ENCODE data around the gene MED13L.

MED13L gene

GRCh38 chr12:116152268-116152667 is 125.2 kb downstream of the MED13L start:
- H3K9ac ChIP-seq (ENCODE audit: low read length): no peak overlapping the region
- H2AFZ ChIP-seq (ENCODE audit: low read depth, low read length, severe bottlenecking): no peak overlapping the region
- no peaks in the 10 kb centered on the region for H3F3A ChIP-seq (ENCODE audit: insufficient read depth)
- no peaks in the 10 kb centered on the region for H3K27me3 ChIP-seq (ENCODE audit: low read length)
- H3K27ac ChIP-seq (ENCODE audit: low read depth, low read length): no peak overlapping the region
- no peaks in the 10 kb centered on the region for H3K9me3 ChIP-seq (ENCODE audit: insufficient read depth, low read length)
- TF ChIP-seq EZH2phosphoT487 (conservative IDR thresholded peaks at IDR 0.05; ENCODE audit: low read length) (no peak), CTCF (IDR thresholded peaks at IDR 0.05; ENCODE audit: insufficient read depth, low read length, poor library complexity, severe bottlenecking) (no peak)
- no peaks in the 10 kb centered on the region for H3K36me3 ChIP-seq (ENCODE audit: low read length)
- H4K20me1 ChIP-seq (ENCODE audit: low read depth, low read length): peaks cover 14% of the 10 kb centered on the region
- no peak overlapping the region for H3K4me2 ChIP-seq (ENCODE audit: low read depth, low read length, poor library complexity, severe bottlenecking)
- no peaks in the 10 kb centered on the region for H3K9me2 ChIP-seq (replicated peaks; ENCODE audit: insufficient read depth, low read length)
- H3K79me2 ChIP-seq (ENCODE audit: insufficient read depth, low read length): no peaks in the 10 kb centered on the region
- H3K4me3 ChIP-seq (ENCODE audit: insufficient read depth, low read length, poor library complexity, severe bottlenecking): no peak overlapping the region

- Histone ChIP-seq H3K4me2 (ENCODE audit: low read depth, low read length, poor library complexity, severe bottlenecking) (no peak overlapping the region), H3K79me2 (ENCODE audit: insufficient read depth, low read length) (no peaks in the 10 kb centered on the region), H3K27ac (ENCODE audit: low read depth, low read length) (no peak overlapping the region), H2AFZ (ENCODE audit: low read depth, low read length, severe bottlenecking) (no peak overlapping the region), H3K9me3 (ENCODE audit: insufficient read depth, low read length) (no peaks in the 10 kb centered on the region), H3K36me3 (ENCODE audit: low read length) (no peaks in the 10 kb centered on the region), H3K27me3 (ENCODE audit: low read length) (no peaks in the 10 kb centered on the region), H3F3A (ENCODE audit: insufficient read depth) (no peaks in the 10 kb centered on the region), H3K9me2 (replicated peaks; ENCODE audit: insufficient read depth, low read length) (no peaks in the 10 kb centered on the region), H4K20me1 (ENCODE audit: low read depth, low read length) (peaks cover 9% of the 10 kb centered on the region), H3K4me3 (ENCODE audit: insufficient read depth, low read length, poor library complexity, severe bottlenecking) (no peak overlapping the region), H3K9ac (ENCODE audit: low read length) (no peak overlapping the region)
- TF ChIP-seq CTCF (IDR thresholded peaks at IDR 0.05; ENCODE audit: insufficient read depth, low read length, poor library complexity, severe bottlenecking) (no peak), EZH2phosphoT487 (conservative IDR thresholded peaks at IDR 0.05; ENCODE audit: low read length) (no peak)
Observed at GRCh38 chr12:116150452-116150851, 127.0 kb downstream of the MED13L start.

GRCh38 chr12:116150001-116150400 is 127.5 kb downstream of the MED13L start:
- Histone ChIP-seq H4K20me1 (ENCODE audit: low read depth, low read length) (peaks cover 9% of the 10 kb centered on the region), H3K79me2 (ENCODE audit: insufficient read depth, low read length) (no peaks in the 10 kb centered on the region)

More at GRCh38 chr12:116150001-116150400, 127.5 kb downstream of the MED13L start:
- TF ChIP-seq CTCF (IDR thresholded peaks at IDR 0.05; ENCODE audit: insufficient read depth, low read length, poor library complexity, severe bottlenecking) (no peak), EZH2phosphoT487 (conservative IDR thresholded peaks at IDR 0.05; ENCODE audit: low read length) (no peak)
- no peaks in the 10 kb centered on the region for H3K9me2 ChIP-seq (replicated peaks; ENCODE audit: insufficient read depth, low read length)
- H3K36me3 ChIP-seq (ENCODE audit: low read length): no peaks in the 10 kb centered on the region
- H3K4me3 ChIP-seq (ENCODE audit: insufficient read depth, low read length, poor library complexity, severe bottlenecking): no peak overlapping the region
- no peak overlapping the region for H2AFZ ChIP-seq (ENCODE audit: low read depth, low read length, severe bottlenecking)
- no peak overlapping the region for H3K4me2 ChIP-seq (ENCODE audit: low read depth, low read length, poor library complexity, severe bottlenecking)
- H3K27ac ChIP-seq (ENCODE audit: low read depth, low read length): no peak overlapping the region
- no peak overlapping the region for H3K9ac ChIP-seq (ENCODE audit: low read length)
- H3F3A ChIP-seq (ENCODE audit: insufficient read depth): no peaks in the 10 kb centered on the region
- no peaks in the 10 kb centered on the region for H3K27me3 ChIP-seq (ENCODE audit: low read length)
- H3K9me3 ChIP-seq (ENCODE audit: insufficient read depth, low read length): no peaks in the 10 kb centered on the region

All from SU-DHL-6 (cell line).